CD4-positive, alpha-beta T cell treated with Interleukin-15 for 4 hours (primary cell): Measurements from ENCODE around the gene NCAM2.

Experiments used
- DNase-seq: peaks from one replicate; pipeline ENCODE4 v3.0.0-alpha.2; 2020; ENCODE audit warnings: low spot score

The NCAM2 gene

DNA sequence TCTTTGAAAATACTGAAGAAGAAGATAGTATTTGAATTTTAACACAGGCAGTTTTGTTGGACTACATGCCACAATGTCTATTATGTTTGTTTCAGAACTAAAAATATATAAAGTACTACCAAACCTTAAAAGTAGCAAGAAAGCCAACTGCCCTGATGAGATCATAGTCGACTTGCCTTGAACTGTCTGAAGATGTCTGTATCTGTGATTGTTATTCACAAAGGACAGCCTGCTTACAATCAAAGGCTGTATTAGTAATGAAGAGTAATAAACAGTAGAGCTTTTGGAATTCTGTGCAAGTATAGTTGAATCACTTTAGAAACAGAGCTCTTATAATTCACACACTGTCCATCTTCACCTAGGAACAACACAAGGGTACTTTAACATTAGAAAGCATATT lies 228.3 kb downstream of the NCAM2 start:
- no peak for DNase-seq

DNA sequence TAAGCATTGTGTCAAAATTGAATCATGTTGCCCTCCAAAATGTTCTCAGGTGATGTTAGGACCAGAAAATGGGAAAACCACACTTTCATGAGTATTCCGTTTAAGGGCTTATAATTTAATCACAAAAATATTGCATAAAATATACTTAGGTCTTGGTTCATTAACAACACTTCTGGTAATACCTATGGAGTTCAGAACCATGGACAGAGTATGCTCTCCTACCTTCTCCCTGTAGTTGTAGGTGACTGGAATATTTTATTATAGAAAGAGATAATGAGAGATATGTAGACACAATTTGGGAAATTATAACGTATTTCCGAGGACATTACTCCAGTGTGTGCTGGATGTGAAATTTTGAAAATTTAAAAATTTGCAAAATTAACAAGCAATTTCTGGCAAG lies 232.5 kb downstream of the NCAM2 start:
- no peak for DNase-seq

DNA sequence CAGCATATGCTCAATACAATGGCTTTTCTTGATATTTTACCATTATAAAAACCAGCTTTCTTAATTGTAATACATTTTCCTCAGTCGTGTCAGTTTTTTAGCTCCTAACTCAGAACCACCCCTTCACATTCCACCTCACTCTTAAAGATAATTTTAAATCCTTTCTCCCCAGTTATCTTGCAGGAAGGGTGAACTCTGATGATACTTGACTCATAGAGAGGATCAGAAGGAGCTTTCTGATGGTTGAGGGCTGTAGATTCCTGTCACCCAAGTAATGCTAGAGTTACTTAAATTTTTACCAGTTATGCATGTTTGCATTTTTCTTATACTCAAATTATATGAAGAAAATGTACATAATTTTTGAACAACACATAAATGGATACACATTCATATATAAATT lies 233.7 kb downstream of the NCAM2 start:
- no peak for DNase-seq

DNA sequence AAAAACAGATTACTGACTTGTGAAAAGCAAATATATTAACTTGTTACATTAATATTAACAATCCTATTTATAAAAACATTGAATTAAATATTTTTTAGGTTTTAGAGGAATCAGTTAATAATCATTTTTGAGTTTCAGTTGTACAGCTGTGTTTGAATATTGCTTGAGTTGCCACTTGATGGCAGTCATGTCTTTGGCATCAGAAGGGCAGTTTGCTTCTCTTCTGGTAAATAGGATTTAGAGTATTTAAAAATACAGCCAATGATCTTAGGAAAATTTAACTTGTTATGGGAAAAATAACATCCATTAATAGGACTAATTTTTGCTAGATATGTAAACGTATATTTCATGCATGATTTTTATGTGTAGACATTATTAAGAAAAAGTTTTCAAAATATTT lies 234.1 kb downstream of the NCAM2 start:
- no peak for DNase-seq

DNA sequence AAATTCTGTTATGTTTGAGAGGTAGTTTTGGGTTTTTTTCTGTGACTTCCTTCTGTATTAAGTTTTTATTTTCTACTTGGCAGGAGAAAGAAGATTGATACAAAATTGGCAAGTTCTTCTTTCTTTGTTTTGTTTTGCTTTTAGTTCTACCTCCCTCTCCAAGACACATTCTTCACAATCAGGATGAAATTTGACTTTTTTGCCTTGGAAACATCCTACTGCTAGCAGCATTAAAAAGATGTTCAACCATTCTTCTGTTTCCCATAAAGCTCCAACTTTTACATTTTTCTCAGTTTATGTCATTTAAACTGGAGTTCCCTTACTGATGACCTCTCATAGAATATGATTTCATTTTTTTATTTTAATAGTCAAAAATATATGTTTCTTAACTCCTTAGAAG lies 234.8 kb downstream of the NCAM2 start:
- no peak for DNase-seq

DNA sequence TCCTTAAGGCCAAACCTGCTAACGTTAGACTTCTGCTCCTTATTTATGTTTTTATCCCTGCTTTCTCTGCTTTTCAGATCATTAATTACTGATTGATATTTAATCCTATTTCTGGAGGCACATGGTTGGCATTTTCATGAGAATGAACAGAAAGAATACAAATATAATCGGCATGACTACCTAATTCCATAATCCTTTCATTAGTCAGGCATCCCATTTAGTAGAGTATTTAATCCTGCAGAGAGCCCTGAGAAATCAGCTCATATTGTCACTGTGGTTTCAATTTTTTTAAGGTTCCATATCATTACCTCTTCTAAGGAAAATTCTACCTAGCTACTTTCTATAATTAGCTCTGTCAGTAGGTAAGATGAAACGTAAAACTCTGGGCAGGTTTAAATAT lies 238.8 kb downstream of the NCAM2 start:
- no peak for DNase-seq

DNA sequence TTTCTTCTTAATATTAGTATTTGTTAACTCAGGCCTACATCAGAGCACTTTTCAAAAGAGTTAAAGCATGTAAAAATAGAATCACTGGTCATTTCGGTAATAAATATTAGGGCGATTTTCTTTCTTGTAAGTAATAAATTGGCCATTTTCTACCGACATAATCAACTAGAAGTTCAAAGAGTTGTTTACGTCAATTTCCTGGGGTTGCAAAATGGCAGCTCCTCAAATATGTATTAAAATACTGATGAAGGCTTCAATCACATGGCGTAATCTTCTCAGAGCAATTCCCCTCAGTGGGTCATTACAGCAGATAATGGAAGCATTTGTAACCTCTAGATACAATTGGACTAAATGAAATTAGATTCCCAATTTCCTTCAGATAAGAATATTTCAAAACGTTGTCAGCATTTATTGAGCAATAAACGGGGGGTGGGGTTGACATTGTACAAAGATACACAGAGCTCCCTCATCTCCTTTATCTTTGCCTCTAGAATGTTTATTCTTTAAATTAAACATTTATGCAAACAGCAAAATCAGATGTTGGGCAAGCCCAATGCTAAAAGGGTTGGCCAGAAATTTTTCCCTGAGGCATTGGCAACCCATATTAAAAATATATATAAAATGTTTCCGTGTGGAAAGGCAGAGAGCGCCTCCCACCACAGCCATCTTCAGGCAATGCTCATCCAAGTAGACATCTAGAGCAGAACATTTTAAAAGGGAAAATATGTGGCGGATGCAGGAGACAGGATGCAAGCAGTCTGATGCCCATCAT lies 240.6 kb downstream of the NCAM2 start:
- no peak for DNase-seq

DNA sequence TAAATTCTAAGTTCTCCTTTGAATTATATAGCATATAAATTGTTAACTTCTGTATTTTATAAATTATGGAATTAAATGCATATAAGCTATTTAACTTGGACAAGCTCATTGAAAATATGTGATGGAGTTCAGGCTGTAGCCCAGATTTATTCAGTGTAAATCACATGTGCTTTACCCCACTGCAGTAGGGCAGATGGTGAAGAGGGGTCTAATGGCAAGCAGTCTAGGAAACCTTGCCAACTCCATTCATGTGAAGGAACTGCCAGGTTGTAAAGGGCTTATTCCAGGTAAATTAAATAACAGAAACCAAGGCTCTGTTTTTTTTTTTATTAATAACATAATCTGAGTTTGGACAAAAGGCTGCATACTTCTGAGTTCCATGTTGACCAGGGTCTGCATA lies 243.2 kb downstream of the NCAM2 start:
- DNase-seq: no peak

DNA sequence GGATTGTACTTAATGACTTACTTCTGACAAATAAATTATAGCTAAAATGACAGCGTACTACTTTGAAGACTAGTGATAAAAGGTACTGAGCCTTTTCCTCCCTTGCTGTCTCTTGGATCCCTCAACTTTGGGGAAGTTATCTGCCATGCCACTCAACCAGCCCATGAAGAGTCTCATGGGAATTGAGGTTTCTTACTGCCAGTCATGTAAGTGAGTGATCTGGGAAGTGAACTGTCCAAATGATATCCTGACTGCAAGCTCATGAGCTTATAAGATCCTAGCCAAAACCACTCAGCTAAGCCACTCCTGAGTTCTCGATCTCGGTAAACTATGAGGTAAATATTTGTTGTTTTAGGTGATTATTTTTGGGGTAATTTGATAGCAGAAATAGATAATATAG lies 247.8 kb downstream of the NCAM2 start:
- DNase-seq: no peak

DNA sequence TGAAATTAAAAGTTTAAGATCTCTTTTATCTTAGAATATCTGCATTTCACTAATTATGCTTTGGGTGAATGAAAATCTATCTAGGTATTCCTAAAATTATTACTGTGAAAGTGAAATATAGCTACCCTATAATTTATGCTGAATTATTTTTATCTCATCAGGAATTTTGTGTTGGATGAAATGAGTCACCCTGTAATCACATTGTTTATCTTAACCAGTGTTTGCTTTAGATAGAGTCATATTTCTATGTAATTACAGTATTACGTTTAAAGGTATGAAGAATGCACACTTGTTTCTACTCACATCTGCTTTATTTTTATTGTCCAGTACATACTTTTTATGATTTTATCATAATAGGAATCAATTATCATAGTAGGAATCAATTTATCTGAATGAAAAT lies 249.2 kb downstream of the NCAM2 start:
- no peak for DNase-seq

DNA sequence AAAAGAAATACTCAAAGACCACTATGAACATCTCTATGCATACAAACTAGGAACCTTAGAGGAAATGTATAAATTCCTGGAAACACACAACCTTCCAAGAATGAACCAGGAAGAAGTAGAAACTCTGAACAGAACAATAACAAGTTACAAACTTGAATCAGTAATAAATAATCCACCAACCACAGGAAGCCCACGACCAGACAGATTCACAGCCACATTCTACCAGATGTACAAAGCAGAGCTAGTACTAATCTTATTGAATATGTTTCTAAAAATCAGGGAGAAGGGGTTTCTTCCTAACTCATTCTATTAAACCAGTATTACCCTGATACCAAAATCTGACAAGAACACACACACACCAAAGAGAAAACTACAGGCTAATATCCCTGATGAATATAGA lies 263.8 kb downstream of the NCAM2 start:
- no peak for DNase-seq

DNA sequence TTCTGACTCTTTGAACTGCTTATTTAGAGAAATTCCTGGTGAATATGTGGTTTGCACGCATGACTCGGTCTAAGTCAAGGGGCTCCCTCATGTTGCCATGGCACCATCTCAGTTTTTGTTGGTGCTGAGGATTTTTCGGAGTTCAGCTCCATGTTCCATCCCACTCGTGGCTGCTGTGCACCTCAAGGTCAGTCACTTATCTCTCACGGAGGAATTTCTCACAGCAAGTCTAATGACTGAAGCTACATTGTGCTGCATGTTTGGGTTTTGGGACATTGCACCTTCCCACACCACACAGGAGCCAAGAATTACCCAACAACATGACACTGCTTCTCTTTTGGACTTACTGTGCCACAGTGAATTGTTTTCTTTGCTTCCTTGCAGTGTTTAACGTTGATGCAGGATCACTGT lies 269.9 kb downstream of the NCAM2 start:
- no peak for DNase-seq

DNA sequence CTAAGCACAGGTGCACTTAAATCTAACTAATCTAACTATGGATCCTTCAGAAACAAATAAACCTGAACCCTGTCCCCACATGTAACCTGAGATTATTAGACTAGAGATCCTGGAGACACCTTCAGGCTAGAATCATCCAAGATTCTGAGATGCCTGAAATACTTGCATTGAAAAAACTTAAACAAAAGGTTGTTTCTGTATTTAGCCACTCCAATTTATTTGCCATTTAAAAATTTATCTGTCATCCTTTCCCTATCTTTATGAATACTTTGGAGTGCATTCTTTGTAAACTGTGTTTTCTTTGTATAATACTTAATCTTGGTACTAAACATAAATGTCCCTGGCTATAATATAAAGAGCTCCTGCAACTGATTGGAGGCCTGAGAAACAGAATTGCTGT lies 270.7 kb downstream of the NCAM2 start:
- DNase-seq: no peak

DNA sequence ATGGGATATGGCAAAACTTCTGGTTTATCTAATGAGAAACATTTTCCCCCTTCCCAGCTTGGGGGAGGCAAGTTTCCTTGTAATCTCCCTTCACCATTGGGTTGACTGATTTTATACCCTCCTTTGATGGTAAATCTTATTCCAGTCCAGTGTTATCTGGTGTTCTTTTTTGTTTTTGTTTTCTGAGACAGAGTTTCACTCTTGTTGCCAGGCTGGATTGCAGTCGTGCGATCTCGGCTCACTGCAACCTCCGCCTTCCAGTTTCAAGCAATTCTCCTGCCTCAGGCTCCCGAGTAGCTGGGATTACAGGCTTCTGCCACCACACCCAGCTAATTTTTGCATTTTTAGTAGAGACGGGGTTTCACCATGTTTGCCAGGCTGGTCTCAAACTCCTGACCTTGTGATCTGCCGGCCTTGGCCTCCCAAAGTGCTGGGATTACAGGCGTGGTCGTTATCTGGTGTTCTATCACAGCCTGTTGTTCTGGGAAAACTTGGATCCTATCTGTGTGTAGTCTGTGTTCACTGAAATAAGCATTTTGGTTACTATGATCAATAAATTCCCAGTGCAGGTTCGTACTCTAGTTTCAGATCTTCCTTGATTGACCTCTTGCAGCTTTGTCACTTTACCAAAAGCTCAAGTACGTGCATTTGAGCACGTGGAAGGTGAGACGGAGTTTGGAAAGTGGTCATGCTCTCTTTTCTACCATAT lies 281.1 kb downstream of the NCAM2 start:
- DNase-seq: no peak

DNA sequence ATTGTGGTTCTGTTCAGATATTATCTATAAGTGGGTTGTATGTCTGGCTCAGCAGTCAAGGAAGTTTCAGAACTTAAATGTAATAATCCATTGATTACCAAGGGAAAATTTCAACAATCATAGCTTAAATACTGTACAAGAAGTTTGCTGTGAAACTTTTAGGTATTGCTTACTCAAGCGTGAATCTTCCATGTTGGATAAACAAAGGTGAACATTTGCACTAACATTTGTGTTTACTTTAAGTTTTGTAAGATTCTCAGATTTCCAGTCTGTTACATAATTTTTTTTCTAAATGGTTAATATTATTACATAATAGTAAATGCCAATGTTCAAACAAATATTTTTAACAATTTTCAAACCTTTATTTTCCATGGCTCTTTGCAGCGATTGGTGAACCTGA lies 285.6 kb downstream of the NCAM2 start:
- DNase-seq: no peak

DNA sequence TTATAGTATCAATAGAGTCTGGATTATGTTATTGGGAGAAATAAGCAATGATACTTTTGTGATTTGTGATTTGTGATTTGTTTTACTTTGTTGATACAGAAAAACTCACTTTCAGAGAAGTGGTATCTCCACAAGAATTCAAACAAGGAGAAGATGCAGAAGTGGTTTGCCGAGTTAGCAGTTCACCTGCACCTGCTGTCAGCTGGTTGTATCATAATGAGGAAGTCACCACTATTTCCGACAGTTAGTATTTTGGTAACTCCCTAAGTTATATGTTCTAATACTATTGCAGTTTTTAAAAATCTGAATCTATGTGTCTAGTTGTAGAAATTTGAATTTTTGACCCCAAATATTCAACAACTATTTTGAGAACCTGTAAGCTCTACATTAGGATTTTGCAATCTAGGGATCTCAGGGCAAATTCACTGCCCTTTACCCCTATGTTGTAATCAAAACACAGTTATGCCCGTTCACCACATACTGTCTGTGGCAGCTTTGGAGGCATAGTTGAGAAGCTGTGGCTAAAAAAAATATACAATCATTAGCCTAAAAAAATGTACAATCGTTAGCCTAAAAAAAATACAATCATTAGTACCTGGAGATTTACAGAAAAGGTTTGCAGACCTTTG lies 288.1 kb downstream of the NCAM2 start:
- DNase-seq: no peak

DNA sequence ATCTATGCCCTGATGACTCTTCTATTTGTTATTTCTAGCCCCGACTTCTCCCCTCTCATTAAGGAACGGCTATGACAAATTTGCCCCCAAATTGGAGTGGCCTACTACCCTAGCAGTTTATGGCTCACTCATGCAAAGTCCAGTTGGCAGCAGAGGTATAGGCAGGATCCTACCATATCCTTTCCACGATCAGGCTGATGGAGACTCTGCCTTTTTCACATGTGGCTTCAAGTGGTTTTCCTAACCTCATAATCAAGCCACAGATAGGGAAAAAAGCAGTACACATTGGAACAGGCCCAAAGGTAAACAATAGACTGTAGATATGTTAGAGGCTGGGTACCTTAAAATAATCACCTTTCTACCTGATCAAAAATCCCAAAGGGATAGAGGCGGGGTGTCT lies 292.5 kb downstream of the NCAM2 start:
- DNase-seq: no peak

DNA sequence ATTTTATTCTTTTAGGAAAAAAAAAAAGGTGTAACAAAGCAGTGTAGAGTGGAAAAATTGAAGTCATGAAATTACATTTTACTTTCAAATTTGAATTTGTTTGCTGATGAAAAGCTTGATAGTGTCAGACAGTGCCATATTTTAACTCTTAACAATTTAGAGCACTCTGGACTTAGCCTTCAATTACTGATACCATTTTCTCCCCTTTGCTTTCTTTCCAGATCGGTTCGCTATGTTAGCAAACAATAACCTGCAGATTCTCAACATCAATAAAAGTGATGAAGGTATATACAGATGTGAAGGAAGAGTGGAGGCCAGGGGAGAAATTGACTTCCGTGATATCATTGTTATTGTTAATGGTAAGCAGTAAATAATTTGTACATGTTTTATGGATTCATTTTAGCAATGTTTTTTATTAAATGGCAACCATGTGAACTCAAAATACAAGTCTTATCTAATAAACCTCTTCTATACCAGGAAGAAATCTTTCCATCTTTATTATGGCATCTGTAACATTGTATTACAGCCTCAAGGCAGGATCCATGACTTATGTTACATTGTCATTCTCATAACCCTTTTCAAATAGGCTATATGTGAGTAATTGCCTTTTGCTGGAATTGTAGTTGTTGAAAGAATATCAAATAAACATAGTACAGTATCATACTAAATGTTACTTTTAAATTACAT lies 293.8 kb downstream of the NCAM2 start:
- DNase-seq: no peak

DNA sequence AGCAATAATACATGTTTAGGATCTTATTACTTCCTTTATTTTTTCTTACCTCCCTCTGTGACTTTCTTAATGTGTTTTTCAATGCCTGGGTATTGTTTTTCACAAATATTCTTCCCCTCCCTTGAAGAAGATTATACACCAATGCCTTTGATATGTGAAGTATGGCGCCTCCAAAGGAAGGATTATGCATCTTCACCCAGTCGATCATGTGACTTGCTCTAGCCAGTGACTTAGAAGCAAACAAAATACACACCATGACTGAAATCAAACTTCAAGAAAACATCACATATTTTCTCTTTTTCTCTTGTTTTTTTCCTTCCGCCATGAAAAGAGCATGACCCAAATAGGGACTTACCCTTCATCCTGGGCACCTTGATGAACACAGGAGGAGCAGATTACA lies 297.1 kb downstream of the NCAM2 start:
- no peak for DNase-seq

DNA sequence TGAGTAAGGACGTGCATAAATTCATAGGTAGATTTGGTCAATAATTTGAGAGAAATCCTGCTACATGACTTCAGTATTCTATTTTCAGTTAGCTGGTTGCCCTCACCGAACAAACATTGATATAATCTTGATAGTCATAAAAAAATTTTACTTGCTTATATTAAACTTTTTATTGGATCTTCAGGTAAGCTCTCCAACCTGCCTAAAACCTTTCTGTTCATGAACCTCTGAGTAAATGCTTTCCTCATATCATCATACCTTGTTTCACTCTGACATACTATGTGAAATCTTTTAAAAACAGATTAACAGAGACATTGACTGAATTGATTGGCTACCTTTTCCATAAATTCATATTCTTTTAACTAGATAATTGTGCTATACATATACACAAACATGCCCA lies 299.0 kb downstream of the NCAM2 start:
- DNase-seq: no peak

DNA sequence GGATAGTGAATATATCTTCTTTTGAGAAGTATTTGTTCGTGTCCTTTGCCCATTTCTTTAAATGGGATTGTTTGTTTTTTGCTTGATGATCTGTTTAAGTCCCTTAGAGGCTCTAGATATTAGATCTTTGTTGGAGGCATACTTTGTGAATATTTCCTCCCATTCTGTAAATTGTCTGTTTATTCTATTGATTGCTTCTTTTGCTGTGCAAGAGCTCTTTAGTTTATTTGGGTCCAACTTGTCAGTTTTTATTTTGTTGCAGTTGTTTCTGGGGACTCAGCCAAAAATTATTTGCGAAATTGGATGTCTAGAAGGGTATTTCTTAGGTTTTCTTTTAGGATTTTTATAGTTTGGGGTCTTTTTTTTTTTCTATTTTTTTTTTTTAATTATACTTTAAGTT lies 302.8 kb downstream of the NCAM2 start:
- DNase-seq: no peak

DNA sequence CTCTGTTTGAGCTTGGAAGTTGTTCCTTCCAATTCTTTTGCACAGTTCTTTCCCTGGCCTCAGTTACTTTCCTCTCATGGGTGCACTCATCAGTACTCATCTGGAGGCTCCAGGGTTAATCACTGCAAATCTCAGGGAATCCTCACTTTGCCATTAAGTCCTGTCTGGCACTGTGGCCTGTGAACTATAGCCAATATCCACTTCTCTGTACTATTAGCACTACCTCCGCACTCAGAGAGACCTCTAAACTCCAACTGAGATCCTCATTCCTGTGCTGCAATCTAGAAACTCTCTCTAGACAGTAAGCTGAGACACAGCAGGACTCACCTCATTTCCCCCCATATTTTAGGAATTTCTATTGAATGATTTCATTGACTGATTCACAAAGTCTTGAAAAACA lies 311.3 kb downstream of the NCAM2 start:
- DNase-seq: no peak

DNA sequence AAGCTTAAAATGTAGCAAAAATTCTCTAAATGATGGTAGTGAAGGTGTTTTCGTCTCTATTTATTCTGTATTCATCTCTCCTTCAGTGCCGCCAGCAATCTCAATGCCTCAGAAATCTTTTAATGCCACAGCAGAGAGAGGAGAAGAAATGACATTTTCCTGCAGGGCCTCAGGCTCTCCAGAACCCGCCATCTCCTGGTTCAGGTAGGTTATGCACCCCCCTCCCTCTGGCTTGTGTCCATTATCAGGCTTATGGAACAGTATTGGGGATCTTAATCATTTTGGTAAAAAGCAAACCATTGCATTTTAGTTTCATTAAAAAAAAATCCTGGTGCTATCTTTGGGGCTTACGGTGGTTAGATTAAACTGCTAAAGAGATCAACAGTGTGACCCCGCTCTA lies 326.1 kb downstream of the NCAM2 start:
- no peak for DNase-seq
